Lung (tissue), 12 donors: ENCODE measurements around the gene BRME1. TPM values are rescaled to one million over a fixed set of nuclear protein-coding genes. Genes with fewer than 3 reads are reported as not detected.

ENCODE experiments used
- ATAC-seq: fragments of 200-7000 bp; cut with Tn5 transposase; one replicate; pipeline ENCODE4 v1.9.1; 2020; ENCODE audit warnings: moderate number of reproducible peaks; ENCODE audit not compliant: insufficient read depth, low FRiP score
- DNase-seq, 3 donors: peaks; one replicate each; pipeline ENCODE4 v3.0.0-alpha.2; 2013 to 2017
- H3K27ac ChIP-seq, 2 donors: one replicate each; pipeline ENCODE4 v1.5.1; 2013; ENCODE audit warnings: mild to moderate bottlenecking in 2 of 2, moderate library complexity in 2 of 2, control low read depth in 1 of 2, inconsistent platforms in 1 of 2, low read depth in 1 of 2, low read length in 1 of 2
- H3K27me3 ChIP-seq, 3 donors: one replicate each; pipeline ENCODE4 v1.5.1; 2013; ENCODE audit warnings: low read length in 2 of 3; ENCODE audit not compliant: control insufficient read depth in 3 of 3, insufficient read depth in 3 of 3
- H3K36me3 ChIP-seq, 4 donors: one replicate each; pipeline ENCODE4 v1.5.1; 2013; ENCODE audit warnings: low read length in 4 of 4, mild to moderate bottlenecking in 1 of 4, moderate library complexity in 1 of 4; ENCODE audit not compliant: control insufficient read depth in 4 of 4, insufficient read depth in 4 of 4
- H3K4me1 ChIP-seq, 5 donors: one replicate each; pipeline ENCODE4 v1.5.1; 2013; ENCODE audit warnings: low read length in 5 of 5, mild to moderate bottlenecking in 2 of 5, moderate library complexity in 1 of 5; ENCODE audit not compliant: control insufficient read depth in 5 of 5, insufficient read depth in 5 of 5
- H3K4me3 ChIP-seq: one replicate; pipeline ENCODE4 v1.5.1; 2013; ENCODE audit warnings: mild to moderate bottlenecking, control low read depth, moderate library complexity
- H3K9ac ChIP-seq, 2 donors: one replicate each; pipeline ENCODE4 v1.5.1; 2013; ENCODE audit warnings: low read length in 2 of 2, control low read depth in 1 of 2; ENCODE audit not compliant: insufficient read depth in 1 of 2
- H3K9me3 ChIP-seq, 4 donors: one replicate each; pipeline ENCODE4 v1.5.1; 2013; ENCODE audit warnings: low read length in 3 of 4, mild to moderate bottlenecking in 1 of 4, moderate library complexity in 1 of 4; ENCODE audit not compliant: control insufficient read depth in 4 of 4, insufficient read depth in 3 of 4
- WGBS, 2 donors: extraction: QIAGEN DNeasy Blood & Tissue Kit; methylation state at CpG; one replicate each; pipeline ENCODE4 v1.1.7; 2013; 5-methylcytosine and 5-hydroxymethylcytosine counted together
- polyA plus RNA-seq, 2 donors: library from polyadenylated mRNA; stranded (reverse); fragments of 200-250 nt; gene quantifications; one replicate each; pipeline ENCODE4 v1.2.1, GENCODE V29; 2013
- total RNA-seq, 2 donors: library from RNA; depleted of rRNA in 1 of 2; stranded (reverse); fragments of >200 nt in 1 of 2; gene quantifications; one replicate each; pipeline ENCODE4 v1.2.1, GENCODE V29; 2014 to 2021
- TF ChIP-seq, protein P1 (sequence below): IDR thresholded peaks from 2 replicates; pipeline ENCODE4 v1.5.1; 2012; ENCODE audit warnings: mild to moderate bottlenecking; ENCODE audit errors: control extremely low read depth, extremely low read depth
- donor health status: control.
- donor health status: control.
- donor health status: Bipolar disorder and iron deficiency.
- donor health status: healthy.
- donor health status: DM: yes; HTN: yes; CAD: no.

The BRME1 gene
- total and polyA plus RNA-seq, 4 donors: 1.3 to 3.2 (median 2.9) TPM

DNA sequence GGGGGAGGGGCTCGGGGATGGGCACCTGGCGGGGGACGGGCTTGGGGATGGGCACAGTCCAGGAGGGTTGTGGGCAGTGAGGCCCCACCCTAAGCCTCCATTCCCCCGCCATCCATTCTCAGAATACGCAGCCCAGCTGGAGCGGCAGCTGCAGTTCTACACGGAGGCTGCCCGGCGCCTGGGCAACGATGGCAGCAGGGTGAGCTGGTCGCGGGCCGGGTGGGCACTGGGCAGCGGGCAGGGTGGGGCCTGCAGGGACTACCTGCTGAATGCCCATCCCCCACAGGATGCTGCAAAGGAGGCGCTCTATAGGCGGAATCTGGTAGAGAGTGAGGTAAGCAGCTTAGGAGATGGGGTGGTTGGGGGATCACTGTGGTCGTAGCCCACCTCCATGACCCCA is 24.0 kb upstream of the BRME1 start:
- H3K9me3 ChIP-seq: no peaks in the 10 kb centered on the region
- ATAC-seq (no peak), DNase-seq (no peak)
- WGBS, 2 donors: 91 to 93% methylated on average over 17 of the region's 17 CpGs
- H3K36me3 ChIP-seq: peaks cover 0 to 27% (median 2%) of the 10 kb centered on the region in 4 donors
- TF ChIP-seq, protein P1, sequence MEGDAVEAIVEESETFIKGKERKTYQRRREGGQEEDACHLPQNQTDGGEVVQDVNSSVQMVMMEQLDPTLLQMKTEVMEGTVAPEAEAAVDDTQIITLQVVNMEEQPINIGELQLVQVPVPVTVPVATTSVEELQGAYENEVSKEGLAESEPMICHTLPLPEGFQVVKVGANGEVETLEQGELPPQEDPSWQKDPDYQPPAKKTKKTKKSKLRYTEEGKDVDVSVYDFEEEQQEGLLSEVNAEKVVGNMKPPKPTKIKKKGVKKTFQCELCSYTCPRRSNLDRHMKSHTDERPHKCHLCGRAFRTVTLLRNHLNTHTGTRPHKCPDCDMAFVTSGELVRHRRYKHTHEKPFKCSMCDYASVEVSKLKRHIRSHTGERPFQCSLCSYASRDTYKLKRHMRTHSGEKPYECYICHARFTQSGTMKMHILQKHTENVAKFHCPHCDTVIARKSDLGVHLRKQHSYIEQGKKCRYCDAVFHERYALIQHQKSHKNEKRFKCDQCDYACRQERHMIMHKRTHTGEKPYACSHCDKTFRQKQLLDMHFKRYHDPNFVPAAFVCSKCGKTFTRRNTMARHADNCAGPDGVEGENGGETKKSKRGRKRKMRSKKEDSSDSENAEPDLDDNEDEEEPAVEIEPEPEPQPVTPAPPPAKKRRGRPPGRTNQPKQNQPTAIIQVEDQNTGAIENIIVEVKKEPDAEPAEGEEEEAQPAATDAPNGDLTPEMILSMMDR: no peak
- peaks cover 0 to 10% (median 0%) of the 10 kb centered on the region in 5 donors for H3K4me1 ChIP-seq
- no peak overlapping the region for H3K27ac ChIP-seq
- H3K9ac ChIP-seq: no peak overlapping the region
- H3K4me3 ChIP-seq: no peak overlapping the region
- H3K27me3 ChIP-seq: peaks cover 0 to 8% (median 0%) of the 10 kb centered on the region in 3 donors

DNA sequence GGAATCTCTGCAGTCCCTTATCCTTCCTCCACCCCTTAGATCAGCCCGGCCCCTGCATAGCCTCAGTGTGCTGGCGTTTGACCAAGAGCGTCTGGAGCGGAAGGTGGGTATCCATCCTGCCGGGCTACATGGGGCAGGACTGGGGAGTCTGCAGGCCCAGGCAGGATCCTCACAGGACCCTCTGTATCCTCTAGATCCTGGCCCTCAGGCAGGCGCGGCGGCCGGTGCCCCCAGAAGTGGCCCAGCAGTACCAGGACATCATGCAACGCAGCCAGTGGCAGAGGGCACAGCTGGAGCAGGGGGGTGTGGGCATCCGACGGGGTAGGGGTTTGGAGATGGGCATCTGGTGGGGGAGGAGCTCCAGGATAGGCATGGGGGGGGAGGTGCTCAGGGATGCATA is 23.4 kb upstream of the BRME1 start:
- Histone ChIP-seq H3K9me3 (no peaks in the 10 kb centered on the region), H3K9ac (no peak overlapping the region), H3K36me3 (peaks cover 0 to 29% (median 2%) of the 10 kb centered on the region in 4 donors), H3K27me3 (peaks cover 0 to 1% (median 0%) of the 10 kb centered on the region in 3 donors), H3K4me1 (peaks cover 0 to 10% (median 0%) of the 10 kb centered on the region in 5 donors), H3K4me3 (no peak overlapping the region), H3K27ac (no peak overlapping the region)
- DNase-seq (no peak), ATAC-seq (no peak)
- WGBS, 2 donors: 87 to 90% methylated on average over 12 of the region's 12 CpGs
- TF ChIP-seq, protein P1: no peak

- Histone ChIP-seq H3K27ac (peak overlapping the region in 1 of 2 donors; percentile 75), H3K9me3 (no peaks in the 10 kb centered on the region), H3K36me3 (peaks cover 0 to 38% (median 5%) of the 10 kb centered on the region in 4 donors), H3K4me1 (peaks cover 0 to 10% (median 0%) of the 10 kb centered on the region in 5 donors), H3K4me3 (no peak overlapping the region), H3K9ac (no peak overlapping the region), H3K27me3 (no peaks in the 10 kb centered on the region)
- DNase-seq (no peak), ATAC-seq (no peak)
- TF ChIP-seq, protein P1: no peak
- 64 to 75% methylated on average over 8 of the region's 8 CpGs for WGBS, 2 donors
Observed at GRCh38 chr19:13926715-13927114, 20.8 kb upstream of the BRME1 start.

- peak overlapping the region in 1 of 2 donors; percentile 75 for H3K27ac ChIP-seq
Observed at GRCh38 chr19:13926010-13926409, 20.1 kb upstream of the BRME1 start.

More at GRCh38 chr19:13926010-13926409, 20.1 kb upstream of the BRME1 start:
- peaks cover 0 to 43% (median 13%) of the 10 kb centered on the region in 4 donors for H3K36me3 ChIP-seq
- H3K9ac ChIP-seq: no peak overlapping the region
- H3K27me3 ChIP-seq: no peaks in the 10 kb centered on the region
- ATAC-seq (no peak), DNase-seq (no peak)
- H3K4me1 ChIP-seq: peaks cover 0 to 10% (median 0%) of the 10 kb centered on the region in 5 donors
- no peak overlapping the region for H3K4me3 ChIP-seq
- H3K9me3 ChIP-seq: peaks cover 0 to under 1% (median 0%) of the 10 kb centered on the region in 4 donors
- 78 to 93% methylated on average over 4 of the region's 4 CpGs for WGBS, 2 donors
- TF ChIP-seq, protein P1: no peak
